Tibial nerve (tissue), 4 donors: ENCODE measurements around the gene GNB5.

Experiments
- CTCF ChIP-seq, 5 experiments: fragments of 200-600 bp in 3 of 5; fragments of 450-650 bp in 2 of 5; sonication (generic) in 3 of 5; IDR thresholded peaks; one replicate each; pipeline ENCODE4 v1.5.1; 2016 to 2019; ENCODE audit warnings: antibody characterized with exemption in 5 of 5, mild to moderate bottlenecking in 3 of 5, moderate library complexity in 2 of 5
- EP300 ChIP-seq, 2 donors: sonication (generic); formaldehyde crosslinking; IDR thresholded peaks; one replicate each; pipeline ENCODE4 v1.6.1; 2017; ENCODE audit warnings: antibody characterized with exemption in 2 of 2, mild to moderate bottlenecking in 1 of 2
- POLR2A ChIP-seq, 2 donors: fragments of 450-650 bp; IDR thresholded peaks; one replicate each; pipeline ENCODE4 v1.6.1; 2017; ENCODE audit warnings: antibody characterized with exemption in 2 of 2, mild to moderate bottlenecking in 2 of 2, moderate library complexity in 2 of 2

DNA sequence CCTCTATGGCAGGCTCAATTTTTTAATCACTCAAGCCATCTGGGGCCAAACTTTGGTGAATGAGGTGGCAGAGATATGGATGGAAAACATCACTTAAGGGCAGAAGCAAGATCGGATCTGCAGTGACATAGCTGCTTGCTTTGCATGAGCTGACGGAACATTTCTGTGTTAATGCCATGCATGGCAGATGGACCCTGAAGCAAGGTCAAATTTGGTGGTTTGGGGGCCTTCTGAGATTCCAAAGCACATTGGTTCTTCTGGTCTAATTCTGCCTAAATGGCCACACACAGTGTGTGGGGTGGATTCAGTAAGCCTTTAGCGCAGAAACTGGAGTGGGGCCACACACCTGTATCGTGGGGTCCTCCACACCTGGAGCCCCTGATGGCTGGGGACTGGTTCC is 40.3 kb downstream of the GNB5 start:
- TF ChIP-seq CTCF (IDR thresholded peaks at IDR 0.05) (no peak), EP300 (IDR thresholded peaks at IDR 0.05) (no peak), POLR2A (IDR thresholded peaks at IDR 0.05) (no peak)
